Endothelial cell of hepatic sinusoid (primary cell): ENCODE data around the gene USP12.
"Not testable (repeated sequence)": the region's sequence is repeated elsewhere in the genome, so short reads cannot be mapped to it uniquely, and the experiment has no call there.

Experiments
- in situ Hi-C: cut with HindIII; loops from 2 replicates; pipeline ENCODE4 v1.10.0; 2017; ENCODE audit warnings: low sequenced_read_pairs

Gene USP12

DNA sequence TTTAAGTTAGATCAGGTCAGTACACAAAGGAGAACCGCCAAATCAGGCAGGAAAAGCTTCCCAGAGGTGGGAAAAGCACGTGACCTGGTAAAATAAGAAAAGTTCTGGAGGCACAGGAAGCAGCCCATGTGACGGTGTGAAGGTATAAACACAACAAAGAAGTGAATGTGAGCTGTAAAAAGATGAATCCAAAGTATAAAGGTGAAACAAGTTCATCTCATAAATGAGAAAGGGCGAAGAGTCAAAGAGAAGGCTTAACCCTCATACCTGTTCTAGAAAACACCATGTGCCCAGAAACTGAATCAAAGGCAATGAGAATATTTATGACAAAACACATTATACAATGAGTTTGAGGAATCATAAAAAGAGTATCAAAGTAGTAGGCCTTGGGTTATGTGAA lies 47.0 kb downstream of the USP12 start:
- in situ Hi-C loops: no loop called here

DNA sequence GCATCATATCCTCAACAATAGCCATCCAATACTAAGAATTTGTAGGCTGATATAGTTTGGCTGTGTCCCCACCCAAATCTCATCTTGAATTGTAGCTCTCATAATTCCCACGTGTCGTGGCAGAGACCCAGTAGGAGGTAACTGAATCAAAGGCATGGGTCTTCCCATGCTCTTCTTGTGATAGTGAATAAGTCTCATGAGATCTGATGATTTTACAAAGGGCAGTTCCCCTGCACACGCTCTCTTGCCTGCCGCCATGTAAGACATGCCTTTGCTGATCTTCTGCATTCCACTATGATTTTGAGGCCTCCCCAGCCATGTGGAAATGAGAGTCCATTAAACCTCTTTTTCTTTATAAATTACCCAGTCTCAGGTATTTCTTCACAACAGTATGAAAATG lies 48.2 kb downstream of the USP12 start:
- in situ Hi-C loops: not testable (repeated sequence)

DNA sequence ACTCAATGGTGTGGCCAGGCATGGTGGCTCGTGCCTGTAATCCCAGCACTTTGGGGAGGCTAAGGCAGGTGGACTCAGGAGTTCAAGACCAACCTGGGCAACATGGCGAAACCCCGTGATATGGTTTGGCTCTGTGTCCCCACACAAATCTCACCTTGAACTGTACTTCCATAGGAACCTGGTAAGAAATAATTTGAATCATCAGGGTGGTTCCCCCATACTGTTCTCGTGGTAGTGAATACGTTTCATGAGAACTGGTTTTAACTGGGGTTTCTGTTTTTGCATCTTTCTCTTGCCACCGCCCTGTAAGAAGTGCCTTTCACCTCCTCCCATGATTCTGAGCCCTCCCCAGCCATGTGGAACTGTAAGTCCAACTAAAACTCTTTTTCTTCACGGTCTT lies 49.6 kb downstream of the USP12 start:
- in situ Hi-C loops: no loop called here

DNA sequence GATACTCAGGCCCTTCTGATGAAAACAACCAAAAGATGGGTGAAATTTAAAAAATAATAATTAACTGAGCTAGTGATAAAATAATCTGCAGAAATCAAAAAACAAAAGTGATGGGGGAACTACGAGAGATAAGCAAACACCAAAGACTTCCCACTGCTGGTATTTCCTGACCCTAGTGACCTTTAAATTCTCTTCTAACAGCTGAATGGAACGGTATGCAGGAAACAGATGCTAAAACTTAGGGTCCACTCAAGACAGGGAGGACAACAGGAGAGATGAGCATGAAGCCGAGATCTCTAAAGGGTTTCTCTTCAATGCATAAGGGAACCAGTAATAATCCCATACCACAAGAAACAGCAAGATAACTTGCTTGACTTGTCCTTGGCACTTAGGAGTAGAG lies 50.8 kb downstream of the USP12 start:
- in situ Hi-C loops: no loop called here

DNA sequence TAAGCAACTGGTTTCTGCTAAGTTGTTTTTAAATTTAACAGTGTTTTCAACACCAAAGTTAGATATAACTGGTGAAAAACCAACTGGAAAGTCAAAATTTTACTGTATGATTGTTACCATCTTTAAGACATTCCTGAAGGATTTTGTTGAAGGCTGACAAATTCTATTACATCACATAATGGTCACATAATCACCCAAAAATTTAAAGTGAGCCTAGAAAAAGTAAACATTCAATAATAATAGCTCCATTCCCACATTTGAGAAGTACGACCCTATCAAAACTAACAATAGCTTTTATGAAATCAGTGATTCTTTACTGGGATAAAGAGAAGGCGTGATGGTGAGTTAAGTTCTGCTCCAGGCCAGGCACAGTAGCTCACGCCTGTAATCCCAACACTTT lies 51.6 kb downstream of the USP12 start:
- in situ Hi-C loops: no loop called here

DNA sequence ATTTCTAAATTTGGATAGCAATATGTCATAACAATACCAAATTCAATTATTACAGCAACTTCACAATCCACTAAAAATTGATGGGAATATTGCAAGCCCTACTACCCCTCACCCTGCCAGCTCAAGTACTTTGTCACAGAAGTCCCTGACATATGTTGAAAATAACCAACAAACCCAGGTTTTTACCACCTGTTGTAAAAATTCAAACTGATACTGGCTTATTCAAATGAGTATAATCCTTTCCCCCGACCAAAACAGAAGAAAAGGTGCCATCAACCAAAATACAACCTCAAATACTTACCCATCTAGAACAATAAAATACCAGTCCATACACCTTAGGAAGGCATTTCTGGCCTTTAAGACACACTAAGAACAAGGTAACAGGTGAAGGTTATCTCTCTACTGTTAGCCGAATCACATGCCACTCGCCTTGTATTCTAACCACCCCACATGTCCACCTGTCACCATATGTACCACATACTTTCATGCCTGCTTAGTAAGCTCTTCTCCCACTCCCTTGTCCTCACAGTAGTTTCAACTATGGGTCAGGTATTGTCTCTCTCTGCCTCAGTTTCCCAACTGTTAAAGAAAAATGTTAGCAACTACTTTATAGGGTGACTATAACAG lies 53.1 kb downstream of the USP12 start:
- in situ Hi-C loops: no loop called here

DNA sequence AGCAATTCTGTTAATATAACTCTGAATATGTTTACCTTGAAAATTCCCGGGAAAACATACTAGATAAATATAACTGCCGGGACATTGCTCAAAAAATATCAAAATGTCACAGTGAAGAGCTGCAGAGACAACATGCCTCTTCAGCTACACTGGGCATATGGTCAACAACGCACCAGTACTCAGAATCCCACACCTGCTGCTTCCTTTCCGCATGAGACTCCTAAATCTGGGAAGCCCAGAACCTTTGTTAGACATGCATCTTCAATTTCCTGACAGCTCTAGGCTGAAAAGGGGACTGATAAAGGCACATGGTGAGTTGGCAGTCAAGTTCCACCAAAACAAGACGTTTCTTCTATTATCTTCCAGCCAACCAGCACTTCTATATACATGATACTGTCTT lies 53.7 kb downstream of the USP12 start:
- in situ Hi-C loops: no loop called here

DNA sequence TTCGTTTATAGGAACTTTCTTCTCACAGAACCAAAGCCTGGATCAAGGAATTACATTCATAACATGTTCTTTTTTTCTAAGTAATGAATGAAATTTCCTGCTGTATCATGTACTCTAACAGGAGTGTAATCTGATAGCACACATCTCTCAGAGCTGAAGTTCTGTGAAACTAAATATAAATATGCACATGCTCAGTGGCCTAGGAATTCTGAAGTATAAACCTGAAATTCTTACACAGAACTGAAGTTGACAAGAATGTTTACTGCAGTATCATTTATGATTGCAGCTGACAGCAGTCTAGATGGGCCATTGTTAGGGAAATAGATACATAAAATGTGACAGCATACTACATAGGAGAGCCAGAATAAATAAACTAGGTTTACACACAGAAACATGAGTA lies 54.5 kb downstream of the USP12 start:
- in situ Hi-C loops: no loop called here

DNA sequence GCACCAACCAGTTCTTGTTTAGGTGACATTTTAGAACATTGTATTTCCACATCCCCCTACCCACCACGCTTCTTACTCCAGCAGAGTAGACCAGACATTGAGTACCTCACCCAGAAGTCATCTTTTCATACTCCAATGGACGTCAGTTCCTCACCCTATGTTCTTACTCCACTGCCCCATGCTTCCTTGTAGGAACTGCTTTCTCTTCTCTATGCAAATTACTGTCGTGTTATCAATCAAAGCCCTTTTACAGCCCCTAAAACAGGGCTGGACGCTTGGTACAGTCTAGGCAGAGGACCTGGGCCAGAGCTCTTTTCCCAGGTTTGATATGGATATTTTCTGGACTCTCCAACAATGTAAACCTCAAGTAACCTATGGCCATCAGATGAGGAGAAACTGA lies 58.2 kb downstream of the USP12 start:
- in situ Hi-C loops: no loop called here

DNA sequence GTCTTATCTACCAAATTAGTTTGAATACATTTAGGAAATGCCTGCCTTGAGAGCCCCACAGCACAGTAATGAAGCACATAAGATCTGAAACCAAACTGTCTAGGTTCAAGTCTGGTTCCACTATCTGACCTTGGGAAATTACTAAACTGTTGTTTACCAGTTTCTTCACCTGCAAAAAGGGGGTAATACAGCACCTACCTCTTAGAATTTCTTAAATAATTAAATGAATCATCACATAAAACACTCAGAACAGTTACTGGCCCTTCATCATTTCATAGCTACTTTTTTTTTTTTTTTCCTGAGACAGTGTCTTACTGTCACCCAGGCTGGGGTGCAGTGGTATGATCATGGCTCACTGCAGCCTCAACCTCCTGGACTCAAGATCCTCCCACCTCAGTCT lies 59.6 kb downstream of the USP12 start:
- in situ Hi-C loops: no loop called here

DNA sequence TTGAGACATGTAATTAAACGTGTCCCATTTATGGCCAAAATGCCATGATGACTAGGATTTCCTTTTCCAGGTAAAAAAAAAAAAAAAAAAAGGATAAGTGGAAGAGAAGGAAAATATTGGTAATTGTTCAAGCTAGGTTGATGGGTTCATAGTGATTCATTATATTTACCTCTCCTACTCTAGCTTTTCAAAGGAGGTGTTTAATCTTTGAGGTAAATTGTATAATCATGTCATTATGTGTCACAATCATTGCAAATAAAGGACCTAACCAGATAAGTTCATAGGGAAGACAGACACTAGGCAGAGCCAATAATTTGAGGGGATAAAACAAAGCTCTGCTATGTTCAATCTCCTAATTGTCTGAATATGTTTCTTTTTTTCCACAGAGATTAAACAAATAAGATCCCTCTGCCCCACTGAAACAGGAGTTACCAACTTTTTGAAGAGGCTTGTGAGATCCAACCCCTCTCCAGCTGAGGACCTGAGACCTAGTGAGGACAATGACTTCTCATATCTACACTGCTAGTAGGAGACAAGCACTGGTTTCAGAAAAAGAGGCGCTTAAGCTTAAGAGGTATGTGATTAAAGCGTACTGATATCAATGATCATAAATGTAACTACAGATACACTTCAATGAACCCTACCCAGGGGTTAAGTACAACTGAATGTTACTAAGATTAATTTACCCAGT lies 61.4 kb downstream of the USP12 start:
- in situ Hi-C loops: no loop called here

DNA sequence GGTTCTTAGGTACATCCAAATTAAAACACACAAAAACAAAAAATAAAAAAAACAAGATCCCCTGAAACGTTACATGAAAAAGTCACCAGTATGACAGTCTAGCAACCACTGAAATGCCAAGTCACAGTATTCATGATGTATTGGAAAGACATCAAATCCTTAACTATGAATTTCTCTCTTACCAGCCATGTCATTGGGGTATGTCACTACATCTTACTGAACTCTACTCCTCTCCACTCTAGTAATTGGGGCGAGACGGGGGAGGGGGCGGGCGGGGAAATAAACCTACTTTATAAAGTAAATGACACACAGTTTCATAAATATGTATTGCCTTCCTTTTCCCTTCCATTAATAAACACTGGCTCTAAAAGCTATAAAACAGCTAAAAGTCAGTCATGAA lies 65.5 kb downstream of the USP12 start:
- in situ Hi-C loops: no loop called here

DNA sequence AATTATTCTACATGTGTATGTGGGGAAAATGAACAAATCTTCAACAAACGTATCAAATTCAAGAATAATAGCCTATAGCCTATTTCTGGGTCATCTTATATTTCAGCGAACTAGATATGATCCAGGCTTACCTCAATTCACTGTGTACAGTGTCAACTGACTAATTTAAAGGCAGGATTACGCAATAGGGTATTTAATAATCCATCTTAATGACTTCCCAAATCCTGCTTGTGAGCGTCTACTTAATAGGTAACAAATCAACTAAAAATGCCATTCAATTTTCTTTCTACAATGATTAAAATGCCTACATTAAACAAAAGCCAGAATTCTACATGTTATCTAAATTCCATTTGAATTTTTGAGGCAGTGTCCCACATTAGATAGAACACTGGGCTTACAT lies 67.0 kb downstream of the USP12 start:
- in situ Hi-C loops: no loop called here

DNA sequence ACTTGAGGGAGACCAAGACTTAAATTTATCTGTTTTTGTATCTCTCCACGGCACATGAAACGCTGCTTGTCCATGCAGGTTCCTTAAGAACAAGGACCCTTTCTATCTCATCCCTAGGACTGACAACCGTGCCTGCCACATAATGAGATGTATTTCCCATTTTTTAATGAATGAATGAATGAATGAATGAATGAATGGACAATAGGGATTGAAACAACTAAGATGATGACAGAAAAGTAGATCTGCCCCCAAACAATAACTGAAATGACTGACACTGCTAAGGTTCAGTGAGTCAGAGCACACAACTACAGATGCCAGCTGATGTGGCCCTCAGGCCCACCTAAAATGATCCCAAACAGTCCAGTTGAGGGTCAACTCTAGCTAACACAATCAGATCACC lies 69.8 kb downstream of the USP12 start:
- in situ Hi-C loops: no loop called here

DNA sequence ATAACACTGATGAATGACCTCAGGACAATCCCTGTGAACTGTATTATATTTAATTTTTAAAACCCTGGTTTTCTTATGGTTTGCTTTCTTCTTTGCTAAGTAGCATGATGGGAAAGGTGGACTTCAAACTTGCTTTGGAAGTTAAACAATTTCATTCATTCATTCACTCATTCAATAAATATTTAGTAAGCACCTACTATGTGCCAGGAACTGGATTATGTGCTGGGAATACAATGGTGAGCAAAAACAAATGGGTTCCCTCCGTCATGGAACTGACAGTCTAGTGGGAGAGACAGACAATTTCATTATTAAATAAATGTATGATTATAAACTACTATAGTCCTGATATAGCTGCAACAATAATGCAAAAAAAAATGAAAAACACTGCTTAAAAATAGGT lies 70.3 kb downstream of the USP12 start:
- in situ Hi-C loops: no loop called here

DNA sequence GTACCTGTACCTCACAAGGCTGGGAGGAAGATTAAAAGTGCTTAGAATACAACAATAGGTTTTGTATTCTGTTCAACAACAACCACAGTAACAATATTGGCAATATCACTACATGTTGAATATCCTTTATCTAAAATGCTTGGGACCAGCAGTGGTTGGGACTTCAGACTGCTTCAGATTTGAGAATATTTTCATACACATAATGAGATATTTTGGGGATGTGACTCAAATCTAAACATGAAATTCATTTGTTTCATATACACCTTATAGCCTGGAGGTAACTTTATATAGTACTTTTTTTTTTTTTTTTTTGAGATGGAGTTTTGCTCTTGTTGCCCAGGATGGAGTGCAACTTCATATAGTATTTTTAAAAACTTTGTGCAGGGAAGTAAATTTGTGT lies 73.9 kb downstream of the USP12 start:
- in situ Hi-C loops: no loop called here

DNA sequence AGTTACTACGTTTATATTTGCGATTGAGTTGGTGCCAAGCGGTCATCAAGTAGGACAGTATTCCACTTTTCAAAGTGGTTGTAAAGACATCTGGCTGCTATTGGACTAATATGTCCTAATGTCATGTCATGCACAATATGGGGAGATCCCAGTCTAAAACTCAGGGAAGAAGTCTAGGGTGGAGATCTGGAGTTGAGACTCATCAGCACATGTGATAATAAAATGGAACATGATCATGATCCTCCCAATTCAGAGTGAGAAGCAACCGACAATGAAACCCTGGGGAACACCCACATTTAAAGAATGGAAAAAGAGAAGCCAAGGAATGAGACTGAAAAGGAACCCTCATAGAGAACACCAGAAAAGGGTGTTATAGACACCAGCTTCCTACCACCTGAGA lies 80.2 kb downstream of the USP12 start:
- in situ Hi-C loops: no loop called here

DNA sequence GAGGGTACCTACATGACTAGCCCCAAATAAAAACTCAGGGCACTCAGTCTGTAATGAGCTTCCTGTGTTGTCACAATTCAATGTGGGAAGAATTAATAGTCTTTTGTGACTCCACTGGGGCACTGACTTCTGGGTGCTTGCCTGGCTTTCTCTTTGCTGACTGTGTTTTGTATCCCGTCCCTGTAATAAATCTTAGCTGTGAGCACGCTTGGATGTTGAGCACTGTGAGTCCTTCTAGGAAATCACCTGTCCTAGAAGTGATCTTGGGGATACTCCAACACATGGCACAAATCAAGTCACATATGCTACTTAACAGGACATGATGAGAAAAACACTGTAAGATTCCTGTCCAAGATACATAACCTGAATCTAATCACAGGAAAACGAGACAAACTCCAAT lies 83.0 kb downstream of the USP12 start:
- in situ Hi-C loops: no loop called here

DNA sequence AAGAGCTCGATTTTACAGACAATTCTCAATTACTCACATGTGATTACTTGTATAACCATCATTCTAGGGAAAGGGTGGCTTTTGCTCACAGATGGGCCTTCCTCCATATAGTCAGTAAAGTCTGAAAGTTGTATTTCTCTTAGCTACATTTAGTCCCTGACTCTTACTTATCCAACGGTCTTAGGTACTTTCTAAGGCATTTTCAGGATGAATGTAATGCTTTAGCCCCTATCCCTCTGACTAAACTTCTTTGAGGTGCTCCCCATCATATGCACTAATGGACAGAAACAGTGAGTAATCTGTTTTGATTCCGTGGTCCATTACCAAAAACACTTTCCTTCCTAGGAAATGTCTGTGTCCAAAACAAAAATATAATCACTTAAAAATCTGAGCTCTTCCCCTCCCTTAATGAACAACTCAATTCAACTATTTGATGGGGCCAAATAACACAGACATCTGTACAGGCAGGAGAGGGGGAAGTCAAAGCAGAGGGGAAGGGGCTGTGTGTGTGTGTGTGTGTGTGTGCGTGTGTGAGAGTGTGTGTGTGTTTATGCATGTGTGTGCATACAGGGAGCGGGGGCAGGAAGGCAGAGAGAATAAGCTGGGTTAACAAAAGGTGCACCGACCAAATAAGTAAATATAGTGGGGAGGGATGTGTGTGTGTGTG lies 84.9 kb downstream of the USP12 start:
- in situ Hi-C loops: no loop called here

DNA sequence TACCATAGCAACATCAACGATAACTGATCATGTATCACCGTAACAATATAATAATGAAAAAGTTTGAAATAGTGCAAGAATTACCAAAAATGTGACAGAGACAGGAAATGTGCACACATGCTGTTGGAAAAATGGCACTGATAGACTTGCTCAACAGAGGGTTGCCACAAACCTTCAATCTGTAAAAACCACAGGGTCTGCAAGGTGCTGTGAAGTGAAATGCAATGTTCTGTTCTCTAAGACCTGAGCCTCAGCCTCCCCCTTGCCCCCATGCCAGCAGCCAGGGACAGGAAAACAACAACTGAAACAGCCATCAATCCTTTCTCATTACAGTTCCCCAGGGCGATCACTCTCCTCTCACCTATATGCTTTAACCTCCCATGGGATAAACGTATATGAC lies 88.4 kb downstream of the USP12 start:
- in situ Hi-C loops: no loop called here

DNA sequence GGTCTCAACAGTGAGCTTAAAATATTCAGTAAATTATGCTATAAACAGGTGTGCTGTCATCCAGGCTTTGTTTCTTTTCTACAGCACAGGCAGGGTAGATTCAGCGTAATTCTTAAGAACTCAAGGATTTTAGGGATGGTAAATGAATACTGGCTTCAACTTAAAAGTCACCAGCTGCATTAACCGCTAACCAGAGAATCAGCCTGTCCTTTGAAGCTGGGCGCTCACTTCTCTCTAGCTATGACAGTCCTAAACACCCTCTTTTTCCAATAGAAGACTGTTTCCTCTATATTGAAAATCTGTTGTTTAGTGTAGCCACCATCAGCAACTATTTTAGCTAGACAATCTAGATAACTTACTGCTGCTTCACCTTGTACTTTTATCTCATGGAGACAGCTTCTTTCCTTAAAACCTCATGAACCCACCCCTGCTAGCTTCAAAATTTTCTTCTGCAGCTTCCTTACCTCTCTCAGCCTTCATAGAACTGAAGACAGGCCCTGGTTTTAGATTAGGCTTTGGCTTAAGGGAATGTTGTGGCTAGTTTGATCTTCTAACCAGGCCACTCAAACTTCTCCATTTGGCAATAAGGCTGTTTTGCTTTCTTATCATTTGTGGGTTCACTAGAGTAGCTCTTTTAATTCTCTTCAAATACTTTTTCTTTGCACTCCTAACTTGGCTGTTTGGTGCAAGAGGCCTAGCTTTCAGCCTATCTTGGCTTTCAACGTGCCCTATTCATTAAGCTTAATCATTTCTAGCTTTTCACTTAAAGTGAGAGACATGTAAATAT lies 89.5 kb downstream of the USP12 start:
- in situ Hi-C loops: no loop called here
